T-helper 1 cell treated with Interleukin-12 subunit alpha and Interleukin-12 subunit beta and Interleukin-4 antibody, amounts not matched to agents 30 ng/mL and 1 ng/mL, for 36 hours (primary cell): ENCODE measurements around the gene USP25. TPM values are rescaled to one million over a fixed set of nuclear protein-coding genes. Genes with fewer than 3 reads are reported as not detected.

ENCODE experiments used
- intact Hi-C: fragments of 100-400 bp; cut with micrococcal nuclease; formaldehyde crosslinking; loops from one replicate; pipeline ENCODE4 v1.15.1; 2024
- total RNA-seq: library from RNA; stranded (reverse); gene quantifications from 2 replicates; pipeline ENCODE4 v1.2.3, GENCODE V29; 2022

Gene USP25
- total RNA-seq, 1 donor from 2014 or later = 42.7 TPM

GRCh38 chr21:15843766-15844165, 114.0 kb downstream of the USP25 start:
- intact Hi-C loops = no loop called here

- intact Hi-C loops = no loop called here
Measured at GRCh38 chr21:15848634-15849560, 119.1 kb downstream of the USP25 start.

GRCh38 chr21:15849927-15850326, 120.1 kb downstream of the USP25 start:
- intact Hi-C loops = no loop called here

- intact Hi-C loops = no loop called here
Measured at GRCh38 chr21:15850645-15851044, 120.9 kb downstream of the USP25 start.

GRCh38 chr21:15852146-15852545, 122.4 kb downstream of the USP25 start:
- intact Hi-C loops = no loop called here

GRCh38 chr21:15853126-15853525, 123.3 kb downstream of the USP25 start:
- intact Hi-C loops = no loop called here

GRCh38 chr21:15856813-15857212, 127.0 kb downstream of the USP25 start:
- intact Hi-C loops = no loop called here

GRCh38 chr21:15857740-15858139, 128.0 kb downstream of the USP25 start:
- intact Hi-C loops = no loop called here

GRCh38 chr21:15860541-15860940, 130.8 kb downstream of the USP25 start:
- intact Hi-C loops = no loop called here

- intact Hi-C loops = no loop called here
Measured at GRCh38 chr21:15868940-15869339, 139.2 kb downstream of the USP25 start.

- intact Hi-C loops = no loop called here
Measured at GRCh38 chr21:15870819-15871218, 141.0 kb downstream of the USP25 start.

GRCh38 chr21:15872236-15872635, 142.5 kb downstream of the USP25 start:
- intact Hi-C loops = no loop called here

- intact Hi-C loops = no loop called here
Measured at GRCh38 chr21:15874615-15875014, 144.8 kb downstream of the USP25 start.

GRCh38 chr21:15875286-15875685, 145.5 kb downstream of the USP25 start:
- intact Hi-C loops = no loop called here

GRCh38 chr21:15893902-15894301, 164.1 kb downstream of the USP25 start:
- intact Hi-C loops = no loop called here

- intact Hi-C loops = no loop called here
Measured at GRCh38 chr21:15894596-15894995, 164.8 kb downstream of the USP25 start.

- intact Hi-C loops = no loop called here
Measured at GRCh38 chr21:15895142-15896106, 165.6 kb downstream of the USP25 start.

- intact Hi-C loops = no loop called here
Measured at GRCh38 chr21:15896501-15896900, 166.7 kb downstream of the USP25 start.

GRCh38 chr21:15904389-15904788, 174.6 kb downstream of the USP25 start:
- intact Hi-C loops = no loop called here

- intact Hi-C loops = no loop called here
Measured at GRCh38 chr21:15908187-15908586, 178.4 kb downstream of the USP25 start.

- intact Hi-C loops = no loop called here
Measured at GRCh38 chr21:15928196-15928595, 198.4 kb downstream of the USP25 start.
